NCI-H2196 treated with DMSO at 0.1 percent for 48 hours (cell line): ENCODE measurements around the gene PINLYP.
A peak's percentile ranks its signal among the peaks of the same experiment; 100 is the strongest.
"Not testable (repeated sequence)": the region's sequence is repeated elsewhere in the genome, so short reads cannot be mapped to it uniquely, and the experiment has no call there.

Experiments used
- DNase-seq: peaks from one replicate; lab custom pipeline; 2025; ENCODE audit not compliant: unreplicated experiment; lab: John Stamatoyannopoulos, UW

Gene PINLYP

GRCh38 chr19:43600326-43600725 lies 24.7 kb downstream of the PINLYP start:
- DNase-seq: not testable (repeated sequence)

GRCh38 chr19:43605875-43606568 lies 30.4 kb downstream of the PINLYP start:
- no peak for DNase-seq

GRCh38 chr19:43606569-43607229 lies 31.1 kb downstream of the PINLYP start:
- DNase-seq: peak; percentile 61

- no peak for DNase-seq
Observed at GRCh38 chr19:43607238-43608205, 31.9 kb downstream of the PINLYP start.

- DNase-seq: no peak
Observed at GRCh38 chr19:43609872-43610271, 34.3 kb downstream of the PINLYP start.

- no peak for DNase-seq
Observed at GRCh38 chr19:43610493-43610892, 34.9 kb downstream of the PINLYP start.

GRCh38 chr19:43611788-43612187 lies 36.2 kb downstream of the PINLYP start, which contains the start of gene SRRM5:
SRRM5 (plus strand) TSS chr19:43612088; CDS start chr19:43612122, 34 bp downstream.
- DNase-seq: no peak

- DNase-seq: no peak
Observed at GRCh38 chr19:43612374-43612773, 36.8 kb downstream of the PINLYP start.

- no peak for DNase-seq
Observed at GRCh38 chr19:43616306-43616705, 40.7 kb downstream of the PINLYP start.

GRCh38 chr19:43616954-43617353 lies 41.4 kb downstream of the PINLYP start:
- DNase-seq: no peak

GRCh38 chr19:43618921-43619261 lies 43.3 kb downstream of the PINLYP start:
- peak; percentile 61 for DNase-seq

GRCh38 chr19:43619262-43620060 lies 43.9 kb downstream of the PINLYP start, which contains the start of gene ZNF428:
ZNF428 (minus strand) TSS chr19:43619629; CDS start chr19:43614304, 5,325 bp downstream.
- peak; percentile 94 for DNase-seq

GRCh38 chr19:43620061-43621001 lies 44.7 kb downstream of the PINLYP start:
- no peak for DNase-seq

GRCh38 chr19:43622070-43622469 lies 46.5 kb downstream of the PINLYP start:
- DNase-seq: no peak

GRCh38 chr19:43622956-43623355 lies 47.4 kb downstream of the PINLYP start:
- DNase-seq: no peak

- no peak for DNase-seq
Observed at GRCh38 chr19:43623889-43624670, 48.5 kb downstream of the PINLYP start.

- no peak for DNase-seq
Observed at GRCh38 chr19:43624933-43625332, 49.3 kb downstream of the PINLYP start.

GRCh38 chr19:43625918-43626579 lies 50.4 kb downstream of the PINLYP start:
- no peak for DNase-seq
